ENCODE data around the gene PRR9.

Gene PRR9

DNA sequence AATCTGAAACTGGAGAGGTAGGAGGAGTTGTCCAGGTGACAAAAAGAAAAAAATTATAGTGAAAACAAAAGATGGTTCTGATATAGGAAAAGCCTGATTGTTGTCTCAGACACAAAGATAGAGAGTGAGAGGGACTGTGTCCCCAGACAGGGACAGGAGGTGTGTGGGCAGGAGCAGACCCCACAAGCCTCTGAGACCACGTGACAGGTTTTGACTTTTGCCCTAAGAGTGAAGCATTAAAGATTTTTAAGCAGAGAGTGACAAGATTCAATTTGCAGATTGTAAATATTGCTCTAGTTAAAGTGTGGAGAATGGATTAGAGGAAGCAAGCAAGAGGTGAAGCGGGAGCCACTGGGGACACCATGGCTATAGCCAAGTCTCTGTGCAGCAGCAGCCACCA is 10.4 kb downstream of the PRR9 start:
- TF ChIP-seq ZNF8 (CRISPR knock-in tag; IDR thresholded peaks at IDR 0.05) (no peak), RARB (CRISPR knock-in tag; IDR thresholded peaks at IDR 0.05) (no peak), CSDC2 (CRISPR knock-in tag; IDR thresholded peaks at IDR 0.05) (no peak), ZNF70 (CRISPR knock-in tag; IDR thresholded peaks at IDR 0.05) (no peak), ARNTL (CRISPR knock-in tag; IDR thresholded peaks at IDR 0.05; ENCODE audit: borderline replicate concordance, low read depth) (no peak), PPARA (CRISPR knock-in tag; IDR thresholded peaks at IDR 0.05; ENCODE audit: borderline replicate concordance) (no peak), ZFP3 (CRISPR knock-in tag; IDR thresholded peaks at IDR 0.05) (no peak), GLIS3 (CRISPR knock-in tag; IDR thresholded peaks at IDR 0.05) (no peak), ISL1 (CRISPR knock-in tag; IDR thresholded peaks at IDR 0.05) (no peak), TOX (CRISPR knock-in tag; IDR thresholded peaks at IDR 0.05; ENCODE audit: borderline replicate concordance) (no peak), SNAI2 (CRISPR knock-in tag; IDR thresholded peaks at IDR 0.05) (no peak), ZNF565 (CRISPR knock-in tag; conservative IDR thresholded peaks at IDR 0.05; ENCODE audit: low read depth) (no peak), OSR1 (CRISPR knock-in tag; IDR thresholded peaks at IDR 0.05) (no peak), ZC3H10 (CRISPR knock-in tag; IDR thresholded peaks at IDR 0.05) (no peak)
- TF ChIP-seq, protein P1, sequence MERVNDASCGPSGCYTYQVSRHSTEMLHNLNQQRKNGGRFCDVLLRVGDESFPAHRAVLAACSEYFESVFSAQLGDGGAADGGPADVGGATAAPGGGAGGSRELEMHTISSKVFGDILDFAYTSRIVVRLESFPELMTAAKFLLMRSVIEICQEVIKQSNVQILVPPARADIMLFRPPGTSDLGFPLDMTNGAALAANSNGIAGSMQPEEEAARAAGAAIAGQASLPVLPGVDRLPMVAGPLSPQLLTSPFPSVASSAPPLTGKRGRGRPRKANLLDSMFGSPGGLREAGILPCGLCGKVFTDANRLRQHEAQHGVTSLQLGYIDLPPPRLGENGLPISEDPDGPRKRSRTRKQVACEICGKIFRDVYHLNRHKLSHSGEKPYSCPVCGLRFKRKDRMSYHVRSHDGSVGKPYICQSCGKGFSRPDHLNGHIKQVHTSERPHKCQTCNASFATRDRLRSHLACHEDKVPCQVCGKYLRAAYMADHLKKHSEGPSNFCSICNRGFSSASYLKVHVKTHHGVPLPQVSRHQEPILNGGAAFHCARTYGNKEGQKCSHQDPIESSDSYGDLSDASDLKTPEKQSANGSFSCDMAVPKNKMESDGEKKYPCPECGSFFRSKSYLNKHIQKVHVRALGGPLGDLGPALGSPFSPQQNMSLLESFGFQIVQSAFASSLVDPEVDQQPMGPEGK (CRISPR knock-in tag; IDR thresholded peaks at IDR 0.05; ENCODE audit: borderline replicate concordance): no peak
- TF ChIP-seq, protein P2, sequence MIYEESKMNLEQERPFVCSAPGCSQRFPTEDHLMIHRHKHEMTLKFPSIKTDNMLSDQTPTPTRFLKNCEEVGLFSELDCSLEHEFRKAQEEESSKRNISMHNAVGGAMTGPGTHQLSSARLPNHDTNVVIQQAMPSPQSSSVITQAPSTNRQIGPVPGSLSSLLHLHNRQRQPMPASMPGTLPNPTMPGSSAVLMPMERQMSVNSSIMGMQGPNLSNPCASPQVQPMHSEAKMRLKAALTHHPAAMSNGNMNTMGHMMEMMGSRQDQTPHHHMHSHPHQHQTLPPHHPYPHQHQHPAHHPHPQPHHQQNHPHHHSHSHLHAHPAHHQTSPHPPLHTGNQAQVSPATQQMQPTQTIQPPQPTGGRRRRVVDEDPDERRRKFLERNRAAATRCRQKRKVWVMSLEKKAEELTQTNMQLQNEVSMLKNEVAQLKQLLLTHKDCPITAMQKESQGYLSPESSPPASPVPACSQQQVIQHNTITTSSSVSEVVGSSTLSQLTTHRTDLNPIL (CRISPR knock-in tag; IDR thresholded peaks at IDR 0.05; ENCODE audit: low read depth): no peak
- TF ChIP-seq, protein P3, sequence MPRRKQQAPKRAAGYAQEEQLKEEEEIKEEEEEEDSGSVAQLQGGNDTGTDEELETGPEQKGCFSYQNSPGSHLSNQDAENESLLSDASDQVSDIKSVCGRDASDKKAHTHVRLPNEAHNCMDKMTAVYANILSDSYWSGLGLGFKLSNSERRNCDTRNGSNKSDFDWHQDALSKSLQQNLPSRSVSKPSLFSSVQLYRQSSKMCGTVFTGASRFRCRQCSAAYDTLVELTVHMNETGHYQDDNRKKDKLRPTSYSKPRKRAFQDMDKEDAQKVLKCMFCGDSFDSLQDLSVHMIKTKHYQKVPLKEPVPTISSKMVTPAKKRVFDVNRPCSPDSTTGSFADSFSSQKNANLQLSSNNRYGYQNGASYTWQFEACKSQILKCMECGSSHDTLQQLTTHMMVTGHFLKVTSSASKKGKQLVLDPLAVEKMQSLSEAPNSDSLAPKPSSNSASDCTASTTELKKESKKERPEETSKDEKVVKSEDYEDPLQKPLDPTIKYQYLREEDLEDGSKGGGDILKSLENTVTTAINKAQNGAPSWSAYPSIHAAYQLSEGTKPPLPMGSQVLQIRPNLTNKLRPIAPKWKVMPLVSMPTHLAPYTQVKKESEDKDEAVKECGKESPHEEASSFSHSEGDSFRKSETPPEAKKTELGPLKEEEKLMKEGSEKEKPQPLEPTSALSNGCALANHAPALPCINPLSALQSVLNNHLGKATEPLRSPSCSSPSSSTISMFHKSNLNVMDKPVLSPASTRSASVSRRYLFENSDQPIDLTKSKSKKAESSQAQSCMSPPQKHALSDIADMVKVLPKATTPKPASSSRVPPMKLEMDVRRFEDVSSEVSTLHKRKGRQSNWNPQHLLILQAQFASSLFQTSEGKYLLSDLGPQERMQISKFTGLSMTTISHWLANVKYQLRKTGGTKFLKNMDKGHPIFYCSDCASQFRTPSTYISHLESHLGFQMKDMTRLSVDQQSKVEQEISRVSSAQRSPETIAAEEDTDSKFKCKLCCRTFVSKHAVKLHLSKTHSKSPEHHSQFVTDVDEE (CRISPR knock-in tag; IDR thresholded peaks at IDR 0.05): no peak
- TF ChIP-seq, protein P4, sequence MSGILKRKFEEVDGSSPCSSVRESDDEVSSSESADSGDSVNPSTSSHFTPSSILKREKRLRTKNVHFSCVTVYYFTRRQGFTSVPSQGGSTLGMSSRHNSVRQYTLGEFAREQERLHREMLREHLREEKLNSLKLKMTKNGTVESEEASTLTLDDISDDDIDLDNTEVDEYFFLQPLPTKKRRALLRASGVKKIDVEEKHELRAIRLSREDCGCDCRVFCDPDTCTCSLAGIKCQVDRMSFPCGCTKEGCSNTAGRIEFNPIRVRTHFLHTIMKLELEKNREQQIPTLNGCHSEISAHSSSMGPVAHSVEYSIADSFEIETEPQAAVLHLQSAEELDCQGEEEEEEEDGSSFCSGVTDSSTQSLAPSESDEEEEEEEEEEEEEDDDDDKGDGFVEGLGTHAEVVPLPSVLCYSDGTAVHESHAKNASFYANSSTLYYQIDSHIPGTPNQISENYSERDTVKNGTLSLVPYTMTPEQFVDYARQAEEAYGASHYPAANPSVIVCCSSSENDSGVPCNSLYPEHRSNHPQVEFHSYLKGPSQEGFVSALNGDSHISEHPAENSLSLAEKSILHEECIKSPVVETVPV (CRISPR knock-in tag; IDR thresholded peaks at IDR 0.05): no peak
- no peak for ATAC-seq

DNA sequence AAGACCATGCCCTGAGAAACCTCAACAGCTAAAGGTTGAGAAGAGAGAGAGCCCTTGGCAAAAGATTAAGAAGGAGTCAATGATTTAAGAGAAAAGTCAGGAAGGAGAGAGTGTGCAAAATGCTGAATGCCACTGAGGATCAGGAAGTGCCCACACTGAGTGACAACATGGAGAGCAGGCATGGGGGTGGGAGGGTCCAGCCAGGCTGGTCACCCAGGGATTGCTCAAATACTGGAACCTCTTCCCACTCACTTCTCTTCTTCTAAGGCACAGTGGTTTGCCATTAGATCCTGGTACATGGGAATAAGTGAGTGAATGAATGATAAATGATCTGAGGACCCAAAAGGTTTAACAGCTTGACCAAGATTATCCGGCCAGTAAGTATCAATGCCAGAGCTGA is 11.1 kb downstream of the PRR9 start:
- no peak for ATAC-seq
- TF ChIP-seq ESRRG (CRISPR knock-in tag; IDR thresholded peaks at IDR 0.05): no peak
- no peak for TF ChIP-seq ZNF565 (CRISPR knock-in tag; conservative IDR thresholded peaks at IDR 0.05; ENCODE audit: low read depth)
- TF ChIP-seq SNAI2 (CRISPR knock-in tag; IDR thresholded peaks at IDR 0.05): no peak
- TF ChIP-seq, protein P5, sequence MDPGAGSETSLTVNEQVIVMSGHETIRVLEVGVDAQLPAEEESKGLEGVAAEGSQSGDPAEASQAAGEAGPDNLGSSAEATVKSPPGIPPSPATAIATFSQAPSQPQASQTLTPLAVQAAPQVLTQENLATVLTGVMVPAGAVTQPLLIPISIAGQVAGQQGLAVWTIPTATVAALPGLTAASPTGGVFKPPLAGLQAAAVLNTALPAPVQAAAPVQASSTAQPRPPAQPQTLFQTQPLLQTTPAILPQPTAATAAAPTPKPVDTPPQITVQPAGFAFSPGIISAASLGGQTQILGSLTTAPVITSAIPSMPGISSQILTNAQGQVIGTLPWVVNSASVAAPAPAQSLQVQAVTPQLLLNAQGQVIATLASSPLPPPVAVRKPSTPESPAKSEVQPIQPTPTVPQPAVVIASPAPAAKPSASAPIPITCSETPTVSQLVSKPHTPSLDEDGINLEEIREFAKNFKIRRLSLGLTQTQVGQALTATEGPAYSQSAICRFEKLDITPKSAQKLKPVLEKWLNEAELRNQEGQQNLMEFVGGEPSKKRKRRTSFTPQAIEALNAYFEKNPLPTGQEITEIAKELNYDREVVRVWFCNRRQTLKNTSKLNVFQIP (CRISPR knock-in tag; IDR thresholded peaks at IDR 0.05; ENCODE audit: borderline replicate concordance, low read depth): no peak
- TF ChIP-seq ARNTL (CRISPR knock-in tag; IDR thresholded peaks at IDR 0.05; ENCODE audit: borderline replicate concordance, low read depth): no peak
- TF ChIP-seq, protein P4 (CRISPR knock-in tag; IDR thresholded peaks at IDR 0.05): no peak
- no peak for TF ChIP-seq ISL1 (CRISPR knock-in tag; IDR thresholded peaks at IDR 0.05)
- TF ChIP-seq TCF4 (CRISPR knock-in tag; IDR thresholded peaks at IDR 0.05; ENCODE audit: borderline replicate concordance): no peak
- TF ChIP-seq CSDC2 (CRISPR knock-in tag; IDR thresholded peaks at IDR 0.05): no peak
- no peak for TF ChIP-seq BACH2 (CRISPR knock-in tag; IDR thresholded peaks at IDR 0.05; ENCODE audit: borderline replicate concordance)
- no peak for TF ChIP-seq GLIS3 (CRISPR knock-in tag; IDR thresholded peaks at IDR 0.05)
- no peak for TF ChIP-seq PPARA (CRISPR knock-in tag; IDR thresholded peaks at IDR 0.05; ENCODE audit: borderline replicate concordance)
- no peak for TF ChIP-seq RARB (CRISPR knock-in tag; IDR thresholded peaks at IDR 0.05)
- TF ChIP-seq, protein P3 (CRISPR knock-in tag; IDR thresholded peaks at IDR 0.05): no peak
- TF ChIP-seq, protein P1 (CRISPR knock-in tag; IDR thresholded peaks at IDR 0.05; ENCODE audit: borderline replicate concordance): no peak
- TF ChIP-seq ZFP3 (CRISPR knock-in tag; IDR thresholded peaks at IDR 0.05): no peak
- TF ChIP-seq ZC3H10 (CRISPR knock-in tag; IDR thresholded peaks at IDR 0.05): no peak
- TF ChIP-seq ZFP30 (CRISPR knock-in tag; IDR thresholded peaks at IDR 0.05): no peak
- no peak for TF ChIP-seq ZNF8 (CRISPR knock-in tag; IDR thresholded peaks at IDR 0.05)
- TF ChIP-seq TOX (CRISPR knock-in tag; IDR thresholded peaks at IDR 0.05; ENCODE audit: borderline replicate concordance): no peak
